SK-N-SH treated with all-trans-retinoic acid at 6 μM for 48 hours (cell line): Measurements from ENCODE around the gene COQ6.
"Not testable (repeated sequence)": the region's sequence is repeated elsewhere in the genome, so short reads cannot be mapped to it uniquely, and the experiment has no call there.

Experiments
- ATAC-seq: fragments of 200-7000 bp; cut with Tn5 transposase; 3 replicates; pipeline ENCODE4 v1.9.1; 2020; ENCODE audit warnings: mild to moderate bottlenecking, moderate library complexity
- ARNTL ChIP-seq: fragments of 450-650 bp; formaldehyde crosslinking; IDR thresholded peaks from 2 replicates; pipeline ENCODE4 v1.5.0; 2020; ENCODE audit warnings: low read depth, mild to moderate bottlenecking, moderate library complexity, borderline replicate concordance
- BACH2 ChIP-seq: fragments of 250-450 bp; sonication (Bioruptor Pico); IDR thresholded peaks from 2 replicates; pipeline ENCODE4 v1.9.0; 2021; ENCODE audit warnings: mild to moderate bottlenecking, borderline replicate concordance
- CSDC2 ChIP-seq: fragments of 250-450 bp; sonication (Bioruptor Pico); IDR thresholded peaks from 2 replicates; pipeline ENCODE4 v1.5.0; 2020; ENCODE audit warnings: mild to moderate bottlenecking, moderate library complexity
- ESRRG ChIP-seq: fragments of 250-450 bp; sonication (Bioruptor Pico); IDR thresholded peaks from 2 replicates; pipeline ENCODE4 v1.6.1; 2021; ENCODE audit warnings: mild to moderate bottlenecking
- GLIS3 ChIP-seq: fragments of 250-450 bp; sonication (Bioruptor Pico); IDR thresholded peaks from 2 replicates; pipeline ENCODE4 v1.5.0; 2020; ENCODE audit warnings: mild to moderate bottlenecking, moderate library complexity
- ISL1 ChIP-seq: fragments of 250-450 bp; sonication (Bioruptor Pico); IDR thresholded peaks from 2 replicates; pipeline ENCODE4 v2.1.2; 2022; ENCODE audit warnings: mild to moderate bottlenecking, moderate library complexity
- OSR1 ChIP-seq: fragments of 250-450 bp; sonication (Bioruptor Pico); IDR thresholded peaks from 2 replicates; pipeline ENCODE4 v1.8.0; 2022; ENCODE audit warnings: moderate library complexity, mild to moderate bottlenecking, inconsistent platforms
- PPARA ChIP-seq: fragments of 250-450 bp; sonication (Bioruptor Pico); IDR thresholded peaks from 2 replicates; pipeline ENCODE4 v1.5.0; 2020; ENCODE audit warnings: mild to moderate bottlenecking, borderline replicate concordance
- SNAI2 ChIP-seq: fragments of 250-450 bp; sonication (Bioruptor Pico); IDR thresholded peaks from 2 replicates; pipeline ENCODE4 v1.5.0; 2020; ENCODE audit warnings: mild to moderate bottlenecking, moderate library complexity
- TOX ChIP-seq: fragments of 250-450 bp; sonication (Bioruptor Pico); IDR thresholded peaks from 2 replicates; pipeline ENCODE4 v1.8.0; 2021; ENCODE audit warnings: mild to moderate bottlenecking, moderate library complexity, borderline replicate concordance
- ZC3H10 ChIP-seq: fragments of 250-450 bp; sonication (Bioruptor Pico); IDR thresholded peaks from 2 replicates; pipeline ENCODE4 v1.5.1; 2021; ENCODE audit warnings: mild to moderate bottlenecking, moderate library complexity
- ZFP3 ChIP-seq: fragments of 250-450 bp; sonication (Bioruptor Pico); IDR thresholded peaks from 2 replicates; pipeline ENCODE4 v1.5.0; 2020; ENCODE audit warnings: mild to moderate bottlenecking, moderate library complexity
- ZFP30 ChIP-seq: fragments of 450-650 bp; formaldehyde crosslinking; IDR thresholded peaks from 2 replicates; pipeline ENCODE4 v1.5.0; 2022; ENCODE audit warnings: mild to moderate bottlenecking, moderate library complexity
- ZNF565 ChIP-seq: fragments of 450-650 bp; formaldehyde crosslinking; conservative IDR thresholded peaks from 2 replicates; pipeline ENCODE4 v1.5.0; 2020; ENCODE audit warnings: low read depth, mild to moderate bottlenecking, moderate library complexity
- ZNF70 ChIP-seq: fragments of 450-650 bp; formaldehyde crosslinking; IDR thresholded peaks from 2 replicates; pipeline ENCODE4 v1.5.0; 2020; ENCODE audit warnings: mild to moderate bottlenecking, moderate library complexity
- TF ChIP-seq, protein P1 (sequence below): fragments of 250-450 bp; sonication (Bioruptor Pico); IDR thresholded peaks from 2 replicates; pipeline ENCODE4 v1.5.0; 2020; ENCODE audit warnings: mild to moderate bottlenecking, moderate library complexity
- TF ChIP-seq, protein P2 (sequence below): fragments of 250-450 bp; sonication (Bioruptor Pico); IDR thresholded peaks from 2 replicates; pipeline ENCODE4 v1.8.0; 2021; ENCODE audit warnings: low read depth, mild to moderate bottlenecking, moderate library complexity, borderline replicate concordance
- TF ChIP-seq, protein P3 (sequence below): fragments of 250-450 bp; sonication (Bioruptor Pico); IDR thresholded peaks from 2 replicates; pipeline ENCODE4 v1.8.0; 2020; ENCODE audit warnings: mild to moderate bottlenecking, moderate library complexity, borderline replicate concordance
- TF ChIP-seq, protein P4 (sequence below): fragments of 250-450 bp; sonication (Bioruptor Pico); IDR thresholded peaks from 2 replicates; pipeline ENCODE4 v1.5.1; 2020; ENCODE audit warnings: low read depth, mild to moderate bottlenecking, moderate library complexity
- TF ChIP-seq, protein P5 (sequence below): fragments of 250-450 bp; sonication (Bioruptor Pico); IDR thresholded peaks from 2 replicates; pipeline ENCODE4 v1.5.1; 2021; ENCODE audit warnings: mild to moderate bottlenecking, moderate library complexity

COQ6 gene

DNA sequence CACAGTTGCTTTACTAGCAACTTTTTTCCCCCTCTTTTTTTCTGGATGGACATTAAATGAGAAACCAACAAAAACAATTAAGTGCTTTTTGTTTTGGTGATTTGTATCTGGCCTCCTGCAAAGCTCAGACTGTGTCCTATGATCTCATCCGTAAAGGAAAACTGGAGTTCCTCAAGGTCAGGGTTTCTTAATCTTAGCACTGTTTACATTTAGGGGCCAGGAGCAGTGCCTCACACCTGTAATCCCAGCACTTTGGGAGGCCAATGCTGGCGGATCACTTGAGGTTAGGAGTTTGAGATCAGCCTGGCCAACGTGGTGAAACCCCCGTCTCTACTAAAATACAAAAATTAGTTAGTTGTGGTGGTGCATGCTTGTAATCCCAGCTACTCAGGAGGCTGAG, 41.0 kb downstream of the COQ6 start (continued):
- TF ChIP-seq, protein P1, sequence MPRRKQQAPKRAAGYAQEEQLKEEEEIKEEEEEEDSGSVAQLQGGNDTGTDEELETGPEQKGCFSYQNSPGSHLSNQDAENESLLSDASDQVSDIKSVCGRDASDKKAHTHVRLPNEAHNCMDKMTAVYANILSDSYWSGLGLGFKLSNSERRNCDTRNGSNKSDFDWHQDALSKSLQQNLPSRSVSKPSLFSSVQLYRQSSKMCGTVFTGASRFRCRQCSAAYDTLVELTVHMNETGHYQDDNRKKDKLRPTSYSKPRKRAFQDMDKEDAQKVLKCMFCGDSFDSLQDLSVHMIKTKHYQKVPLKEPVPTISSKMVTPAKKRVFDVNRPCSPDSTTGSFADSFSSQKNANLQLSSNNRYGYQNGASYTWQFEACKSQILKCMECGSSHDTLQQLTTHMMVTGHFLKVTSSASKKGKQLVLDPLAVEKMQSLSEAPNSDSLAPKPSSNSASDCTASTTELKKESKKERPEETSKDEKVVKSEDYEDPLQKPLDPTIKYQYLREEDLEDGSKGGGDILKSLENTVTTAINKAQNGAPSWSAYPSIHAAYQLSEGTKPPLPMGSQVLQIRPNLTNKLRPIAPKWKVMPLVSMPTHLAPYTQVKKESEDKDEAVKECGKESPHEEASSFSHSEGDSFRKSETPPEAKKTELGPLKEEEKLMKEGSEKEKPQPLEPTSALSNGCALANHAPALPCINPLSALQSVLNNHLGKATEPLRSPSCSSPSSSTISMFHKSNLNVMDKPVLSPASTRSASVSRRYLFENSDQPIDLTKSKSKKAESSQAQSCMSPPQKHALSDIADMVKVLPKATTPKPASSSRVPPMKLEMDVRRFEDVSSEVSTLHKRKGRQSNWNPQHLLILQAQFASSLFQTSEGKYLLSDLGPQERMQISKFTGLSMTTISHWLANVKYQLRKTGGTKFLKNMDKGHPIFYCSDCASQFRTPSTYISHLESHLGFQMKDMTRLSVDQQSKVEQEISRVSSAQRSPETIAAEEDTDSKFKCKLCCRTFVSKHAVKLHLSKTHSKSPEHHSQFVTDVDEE (CRISPR knock-in tag), result no peak
- TF ChIP-seq ZNF565 (CRISPR knock-in tag), result no peak

DNA sequence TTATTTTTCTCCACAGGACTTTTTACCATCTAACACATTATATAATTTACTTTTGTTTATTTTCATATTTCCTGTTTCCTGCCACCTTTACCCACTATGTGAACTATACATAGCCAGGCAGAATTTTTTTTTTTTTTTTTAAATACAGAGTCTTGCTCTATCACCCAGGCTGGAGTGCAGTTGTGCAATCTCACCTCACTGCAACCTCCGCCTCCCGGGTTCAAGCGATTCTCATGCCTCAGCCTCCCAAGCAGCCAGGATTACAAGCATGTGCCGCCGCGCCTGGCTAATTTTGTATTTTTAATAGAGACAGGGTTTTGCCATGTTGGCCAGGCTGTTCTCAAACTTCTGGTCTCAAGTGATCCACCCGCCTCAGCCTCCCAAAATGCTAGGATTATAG, 44.8 kb downstream of the COQ6 start:
- ATAC-seq, result not testable (repeated sequence)

DNA sequence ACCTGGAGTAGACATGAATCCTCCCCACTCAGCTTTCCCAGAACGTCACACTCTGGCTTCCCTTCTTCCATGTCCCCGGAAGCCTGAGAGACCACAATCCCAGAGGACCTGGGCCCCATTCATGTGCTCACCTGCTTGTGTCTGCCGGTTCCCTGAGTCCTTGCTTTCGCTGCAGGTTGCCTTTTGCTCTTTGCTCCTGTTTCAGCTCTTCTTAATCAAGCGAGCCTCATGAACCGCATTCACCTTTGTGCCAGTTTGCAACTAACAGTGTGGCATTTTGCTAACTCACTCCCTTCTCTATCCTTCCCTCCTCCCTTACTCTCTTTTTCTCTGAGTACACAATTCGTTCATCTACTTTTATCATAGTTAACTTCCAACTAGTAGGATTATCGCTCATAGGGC, 45.9 kb downstream of the COQ6 start:
- no peak for TF ChIP-seq ZC3H10 (CRISPR knock-in tag)
- TF ChIP-seq GLIS3 (CRISPR knock-in tag), result no peak
- TF ChIP-seq ESRRG, result no peak
- no peak for TF ChIP-seq TOX (CRISPR knock-in tag)
- no peak for TF ChIP-seq ZNF70 (CRISPR knock-in tag)
- no peak for TF ChIP-seq BACH2 (CRISPR knock-in tag)
- TF ChIP-seq, protein P2, sequence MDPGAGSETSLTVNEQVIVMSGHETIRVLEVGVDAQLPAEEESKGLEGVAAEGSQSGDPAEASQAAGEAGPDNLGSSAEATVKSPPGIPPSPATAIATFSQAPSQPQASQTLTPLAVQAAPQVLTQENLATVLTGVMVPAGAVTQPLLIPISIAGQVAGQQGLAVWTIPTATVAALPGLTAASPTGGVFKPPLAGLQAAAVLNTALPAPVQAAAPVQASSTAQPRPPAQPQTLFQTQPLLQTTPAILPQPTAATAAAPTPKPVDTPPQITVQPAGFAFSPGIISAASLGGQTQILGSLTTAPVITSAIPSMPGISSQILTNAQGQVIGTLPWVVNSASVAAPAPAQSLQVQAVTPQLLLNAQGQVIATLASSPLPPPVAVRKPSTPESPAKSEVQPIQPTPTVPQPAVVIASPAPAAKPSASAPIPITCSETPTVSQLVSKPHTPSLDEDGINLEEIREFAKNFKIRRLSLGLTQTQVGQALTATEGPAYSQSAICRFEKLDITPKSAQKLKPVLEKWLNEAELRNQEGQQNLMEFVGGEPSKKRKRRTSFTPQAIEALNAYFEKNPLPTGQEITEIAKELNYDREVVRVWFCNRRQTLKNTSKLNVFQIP, result no peak
- no peak for TF ChIP-seq SNAI2 (CRISPR knock-in tag)
- no peak for TF ChIP-seq ARNTL
- TF ChIP-seq ISL1, result no peak
- TF ChIP-seq, protein P3, sequence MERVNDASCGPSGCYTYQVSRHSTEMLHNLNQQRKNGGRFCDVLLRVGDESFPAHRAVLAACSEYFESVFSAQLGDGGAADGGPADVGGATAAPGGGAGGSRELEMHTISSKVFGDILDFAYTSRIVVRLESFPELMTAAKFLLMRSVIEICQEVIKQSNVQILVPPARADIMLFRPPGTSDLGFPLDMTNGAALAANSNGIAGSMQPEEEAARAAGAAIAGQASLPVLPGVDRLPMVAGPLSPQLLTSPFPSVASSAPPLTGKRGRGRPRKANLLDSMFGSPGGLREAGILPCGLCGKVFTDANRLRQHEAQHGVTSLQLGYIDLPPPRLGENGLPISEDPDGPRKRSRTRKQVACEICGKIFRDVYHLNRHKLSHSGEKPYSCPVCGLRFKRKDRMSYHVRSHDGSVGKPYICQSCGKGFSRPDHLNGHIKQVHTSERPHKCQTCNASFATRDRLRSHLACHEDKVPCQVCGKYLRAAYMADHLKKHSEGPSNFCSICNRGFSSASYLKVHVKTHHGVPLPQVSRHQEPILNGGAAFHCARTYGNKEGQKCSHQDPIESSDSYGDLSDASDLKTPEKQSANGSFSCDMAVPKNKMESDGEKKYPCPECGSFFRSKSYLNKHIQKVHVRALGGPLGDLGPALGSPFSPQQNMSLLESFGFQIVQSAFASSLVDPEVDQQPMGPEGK (CRISPR knock-in tag), result no peak
- no peak for TF ChIP-seq PPARA
- TF ChIP-seq ZFP3 (CRISPR knock-in tag), result no peak
- TF ChIP-seq, protein P4, sequence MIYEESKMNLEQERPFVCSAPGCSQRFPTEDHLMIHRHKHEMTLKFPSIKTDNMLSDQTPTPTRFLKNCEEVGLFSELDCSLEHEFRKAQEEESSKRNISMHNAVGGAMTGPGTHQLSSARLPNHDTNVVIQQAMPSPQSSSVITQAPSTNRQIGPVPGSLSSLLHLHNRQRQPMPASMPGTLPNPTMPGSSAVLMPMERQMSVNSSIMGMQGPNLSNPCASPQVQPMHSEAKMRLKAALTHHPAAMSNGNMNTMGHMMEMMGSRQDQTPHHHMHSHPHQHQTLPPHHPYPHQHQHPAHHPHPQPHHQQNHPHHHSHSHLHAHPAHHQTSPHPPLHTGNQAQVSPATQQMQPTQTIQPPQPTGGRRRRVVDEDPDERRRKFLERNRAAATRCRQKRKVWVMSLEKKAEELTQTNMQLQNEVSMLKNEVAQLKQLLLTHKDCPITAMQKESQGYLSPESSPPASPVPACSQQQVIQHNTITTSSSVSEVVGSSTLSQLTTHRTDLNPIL (CRISPR knock-in tag), result no peak
- TF ChIP-seq ZNF565 (CRISPR knock-in tag), result no peak
- TF ChIP-seq, protein P5, sequence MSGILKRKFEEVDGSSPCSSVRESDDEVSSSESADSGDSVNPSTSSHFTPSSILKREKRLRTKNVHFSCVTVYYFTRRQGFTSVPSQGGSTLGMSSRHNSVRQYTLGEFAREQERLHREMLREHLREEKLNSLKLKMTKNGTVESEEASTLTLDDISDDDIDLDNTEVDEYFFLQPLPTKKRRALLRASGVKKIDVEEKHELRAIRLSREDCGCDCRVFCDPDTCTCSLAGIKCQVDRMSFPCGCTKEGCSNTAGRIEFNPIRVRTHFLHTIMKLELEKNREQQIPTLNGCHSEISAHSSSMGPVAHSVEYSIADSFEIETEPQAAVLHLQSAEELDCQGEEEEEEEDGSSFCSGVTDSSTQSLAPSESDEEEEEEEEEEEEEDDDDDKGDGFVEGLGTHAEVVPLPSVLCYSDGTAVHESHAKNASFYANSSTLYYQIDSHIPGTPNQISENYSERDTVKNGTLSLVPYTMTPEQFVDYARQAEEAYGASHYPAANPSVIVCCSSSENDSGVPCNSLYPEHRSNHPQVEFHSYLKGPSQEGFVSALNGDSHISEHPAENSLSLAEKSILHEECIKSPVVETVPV (CRISPR knock-in tag), result no peak
- no peak for TF ChIP-seq CSDC2
- no peak for TF ChIP-seq OSR1 (CRISPR knock-in tag)
- TF ChIP-seq ZFP30, result no peak
- TF ChIP-seq, protein P1 (CRISPR knock-in tag), result no peak
- TF ChIP-seq, all 23 proteins: peak for 0
- no peak for ATAC-seq
